Stimulated activated CD8-positive, alpha-beta memory T cell treated with anti-CD3 and anti-CD28 coated beads, Interleukin-15, amount 100 ng/mL, for 48 hours (primary cell): ENCODE results near the gene PNMT.
"Not testable (repeated sequence)": the region's sequence is repeated elsewhere in the genome, so short reads cannot be mapped to it uniquely, and the experiment has no call there.

ENCODE experiments used
- DNase-seq, 2 donors: peaks; one replicate each; pipeline ENCODE4 v3.0.0-alpha.2; 2020; ENCODE audit warnings: low read depth in 2 of 2

Gene PNMT

GRCh38 chr17:39709319-39709997 is 41.2 kb downstream of the PNMT start:
- DNase-seq = no peak

- DNase-seq = no peak
These were observed 42.0 kb downstream of the PNMT start for GRCh38 chr17:39709998-39710964.

- DNase-seq = not testable (repeated sequence)
These were observed 42.8 kb downstream of the PNMT start for GRCh38 chr17:39711071-39711470.

GRCh38 chr17:39711851-39712250 is 43.6 kb downstream of the PNMT start:
- DNase-seq = no peak

DNA sequence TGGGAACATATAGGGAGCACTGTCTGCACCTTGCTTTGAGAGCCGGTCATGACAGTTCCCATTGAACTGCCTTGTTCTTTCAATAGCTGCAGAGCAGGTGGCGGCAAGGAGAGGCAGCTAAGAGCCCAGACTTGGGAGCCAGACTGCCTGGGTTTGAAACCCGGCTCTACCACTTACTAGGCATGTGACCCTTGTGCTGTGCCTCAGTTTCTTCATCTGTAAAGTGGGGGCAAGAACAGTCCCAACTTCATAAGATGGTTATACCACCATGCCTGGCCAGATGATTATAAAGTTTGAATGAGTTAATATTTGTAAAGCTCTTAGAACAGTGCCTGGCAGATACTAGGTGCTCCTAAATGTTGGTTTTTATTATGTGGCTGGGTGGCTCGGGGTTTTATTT is 46.0 kb downstream of the PNMT start:
- no peak for DNase-seq

DNA sequence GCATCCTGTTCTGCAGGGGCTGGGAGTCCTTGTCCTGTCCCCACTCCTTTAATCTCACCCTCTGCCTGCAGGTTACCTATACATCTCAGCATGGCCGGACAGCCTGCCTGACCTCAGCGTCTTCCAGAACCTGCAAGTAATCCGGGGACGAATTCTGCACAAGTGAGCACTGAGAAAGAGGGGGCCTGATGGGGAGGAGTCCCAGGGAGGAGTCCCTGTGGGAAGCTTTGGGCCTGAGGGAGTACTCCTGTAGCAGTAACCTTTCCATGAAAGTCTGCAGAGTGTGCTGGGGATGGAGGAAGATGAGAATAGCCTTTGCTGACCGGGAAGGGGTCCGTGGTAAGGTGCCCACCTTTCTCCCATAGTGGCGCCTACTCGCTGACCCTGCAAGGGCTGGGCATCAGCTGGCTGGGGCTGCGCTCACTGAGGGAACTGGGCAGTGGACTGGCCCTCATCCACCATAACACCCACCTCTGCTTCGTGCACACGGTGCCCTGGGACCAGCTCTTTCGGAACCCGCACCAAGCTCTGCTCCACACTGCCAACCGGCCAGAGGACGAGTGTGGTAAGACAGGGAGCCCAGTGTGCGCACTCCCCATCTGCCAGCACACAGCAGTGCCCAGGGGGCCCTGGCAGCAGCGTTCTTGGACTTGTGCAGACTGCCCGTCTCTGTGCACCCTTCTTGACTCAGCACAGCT is 47.3 kb downstream of the PNMT start:
- no peak for DNase-seq

DNA sequence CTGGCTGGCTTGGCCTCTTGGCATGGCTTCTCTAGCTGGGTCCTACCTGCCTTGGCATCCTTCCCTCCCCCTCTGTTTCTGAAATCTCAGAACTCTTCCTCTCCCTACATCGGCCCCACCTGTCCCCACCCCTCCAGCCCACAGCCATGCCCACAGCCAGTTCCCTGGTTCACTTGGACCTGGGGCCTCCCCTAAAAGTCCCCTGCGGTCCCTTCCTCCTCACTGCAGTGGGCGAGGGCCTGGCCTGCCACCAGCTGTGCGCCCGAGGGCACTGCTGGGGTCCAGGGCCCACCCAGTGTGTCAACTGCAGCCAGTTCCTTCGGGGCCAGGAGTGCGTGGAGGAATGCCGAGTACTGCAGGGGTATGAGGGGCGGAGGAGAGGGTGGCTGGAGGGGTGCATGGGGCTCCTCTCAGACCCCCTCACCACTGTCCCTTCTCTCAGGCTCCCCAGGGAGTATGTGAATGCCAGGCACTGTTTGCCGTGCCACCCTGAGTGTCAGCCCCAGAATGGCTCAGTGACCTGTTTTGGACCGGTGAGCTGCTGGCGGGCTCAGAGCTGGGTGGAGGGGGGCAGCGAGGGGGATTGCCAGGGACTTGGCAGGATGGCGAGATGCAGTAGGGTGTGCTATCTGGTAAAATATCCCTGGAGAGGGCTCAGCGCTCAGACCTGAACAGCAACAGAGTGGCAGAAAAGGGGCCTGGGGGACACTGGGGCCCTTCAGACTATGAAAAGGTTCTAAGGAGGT is 48.0 kb downstream of the PNMT start:
- DNase-seq = no peak

GRCh38 chr17:39716879-39717536 is 48.8 kb downstream of the PNMT start:
- DNase-seq = no peak

GRCh38 chr17:39717660-39718059 is 49.4 kb downstream of the PNMT start:
- no peak for DNase-seq

GRCh38 chr17:39719563-39720355 is 51.5 kb downstream of the PNMT start:
- no peak for DNase-seq
